ENCODE measurements around the gene TRRAP. TPM values are rescaled to one million over a fixed set of nuclear protein-coding genes. Genes with fewer than 3 reads are reported as not detected.

The TRRAP gene
- total RNA-seq, 6 donors from 2014 or later: 29.1 to 53.4 (median 37.5) TPM

GRCh38 chr7:98944386-98944785 is 66.1 kb downstream of the TRRAP start:
- Histone ChIP-seq H3K9me3 (no peaks in the 10 kb centered on the region), H3K36me3 (peaks cover 41 to 95% (median 78%) of the 10 kb centered on the region in 4 donors), H3K4me3 (no peak overlapping the region), H3K27ac (no peak overlapping the region), H3K27me3 (no peaks in the 10 kb centered on the region), H3K4me1 (no peaks in the 10 kb centered on the region)
- no peak for ATAC-seq (ENCODE audit: low FRiP score in 2 of 2)
- no peak for DNase-seq
- TF ChIP-seq EP300 (IDR thresholded peaks at IDR 0.05) (no peak), POLR2A (IDR thresholded peaks at IDR 0.05) (no peak), POLR2AphosphoS5 (IDR thresholded peaks at IDR 0.05) (no peak), CTCF (IDR thresholded peaks at IDR 0.05) (no peak)
- 93 to 95% methylated on average over 4 of the region's 4 CpGs for WGBS, 2 donors

DNA sequence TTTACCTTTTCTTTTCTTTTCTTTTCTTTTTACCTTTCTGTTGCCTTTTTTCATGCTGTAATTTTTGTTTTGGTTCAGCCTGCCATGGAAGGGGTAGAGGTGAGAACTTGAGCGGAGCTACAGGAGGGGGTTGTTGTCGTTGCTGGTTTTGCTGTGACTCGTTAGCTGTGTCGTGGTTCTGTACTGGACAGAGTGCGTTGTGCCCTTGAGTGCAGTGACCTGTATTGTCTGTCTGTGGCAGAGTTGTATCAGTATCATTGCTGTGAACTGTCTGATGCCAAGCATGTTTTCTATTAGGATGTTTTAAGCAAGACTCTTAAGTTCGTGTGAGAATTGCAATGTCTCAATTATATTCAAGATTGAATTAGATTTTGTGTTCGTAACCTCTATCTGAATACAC is 67.5 kb downstream of the TRRAP start:
- no peak for ATAC-seq (ENCODE audit: low FRiP score in 2 of 2)
- 77 to 93% methylated on average over 7 of the region's 7 CpGs for WGBS, 2 donors
- H3K4me1 ChIP-seq: no peaks in the 10 kb centered on the region
- no peak overlapping the region for H3K27ac ChIP-seq
- no peaks in the 10 kb centered on the region for H3K27me3 ChIP-seq
- TF ChIP-seq POLR2AphosphoS5 (IDR thresholded peaks at IDR 0.05): no peak
- no peak for TF ChIP-seq CTCF (IDR thresholded peaks at IDR 0.05)
- TF ChIP-seq POLR2A (IDR thresholded peaks at IDR 0.05): no peak
- TF ChIP-seq EP300 (IDR thresholded peaks at IDR 0.05): no peak
- no peaks in the 10 kb centered on the region for H3K9me3 ChIP-seq
- no peak overlapping the region for H3K4me3 ChIP-seq
- H3K36me3 ChIP-seq: peaks cover 52 to 95% (median 79%) of the 10 kb centered on the region in 4 donors
- no peak for DNase-seq

DNA sequence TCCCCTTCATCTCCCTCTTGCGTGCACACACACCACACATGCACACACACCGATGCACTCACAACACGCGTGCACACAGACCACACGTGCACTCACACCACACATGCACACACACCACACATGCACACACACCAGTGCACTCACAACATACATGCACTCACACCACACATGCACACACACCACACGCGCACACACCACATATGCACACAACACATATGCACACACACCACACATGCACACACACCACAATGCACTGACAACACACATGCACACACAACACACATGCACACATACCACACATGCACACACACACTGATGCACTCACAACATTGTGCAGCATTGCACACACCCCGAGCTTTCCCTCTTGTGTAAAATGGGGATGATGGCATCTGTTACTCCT is 68.1 kb downstream of the TRRAP start:
- 87 to 91% methylated on average over 8 of the region's 8 CpGs for WGBS, 2 donors
- DNase-seq (no peak), ATAC-seq (ENCODE audit: low FRiP score in 2 of 2) (no peak)
- H3K4me1 ChIP-seq: no peaks in the 10 kb centered on the region
- no peak for TF ChIP-seq CTCF (IDR thresholded peaks at IDR 0.05)
- TF ChIP-seq POLR2A (IDR thresholded peaks at IDR 0.05): no peak
- TF ChIP-seq POLR2AphosphoS5 (IDR thresholded peaks at IDR 0.05): no peak
- no peak for TF ChIP-seq EP300 (IDR thresholded peaks at IDR 0.05)
- H3K27me3 ChIP-seq: no peaks in the 10 kb centered on the region
- H3K27ac ChIP-seq: no peak overlapping the region
- H3K9me3 ChIP-seq: no peaks in the 10 kb centered on the region
- no peak overlapping the region for H3K4me3 ChIP-seq
- H3K36me3 ChIP-seq: peaks cover 51 to 95% (median 80%) of the 10 kb centered on the region in 4 donors

DNA sequence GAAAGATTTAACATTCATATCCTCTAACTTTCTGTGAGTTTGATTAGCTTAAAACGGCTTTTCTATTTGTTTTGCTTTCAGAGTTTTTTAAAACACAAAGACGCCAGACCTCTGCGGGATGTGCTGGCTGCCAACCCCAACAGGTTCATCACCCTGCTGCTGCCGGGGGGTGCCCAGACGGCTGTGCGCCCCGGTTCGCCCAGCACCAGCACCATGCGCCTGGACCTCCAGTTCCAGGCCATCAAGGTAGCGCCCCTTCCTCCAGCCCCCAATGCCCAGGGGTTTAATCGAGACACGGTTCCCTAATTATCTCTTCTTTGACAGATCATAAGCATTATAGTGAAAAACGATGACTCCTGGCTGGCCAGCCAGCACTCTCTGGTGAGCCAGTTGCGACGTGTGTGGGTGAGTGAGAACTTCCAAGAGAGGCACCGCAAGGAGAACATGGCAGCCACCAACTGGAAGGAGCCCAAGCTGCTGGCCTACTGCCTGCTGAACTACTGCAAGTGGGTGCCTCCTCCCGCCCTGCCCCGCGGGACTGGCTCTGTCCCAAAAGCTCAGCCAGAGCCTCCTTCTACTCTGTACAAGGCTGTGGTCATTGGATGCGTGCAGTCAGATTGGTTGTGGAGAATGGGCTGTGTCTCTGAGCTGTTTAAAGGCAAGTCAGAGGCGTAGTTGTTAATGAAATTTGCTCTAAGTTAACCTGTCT is 71.2 kb downstream of the TRRAP start:
- DNase-seq (no peak), ATAC-seq (ENCODE audit: low FRiP score in 2 of 2) (no peak)
- H3K36me3 ChIP-seq: peaks cover 48 to 95% (median 83%) of the 10 kb centered on the region in 4 donors
- H3K4me3 ChIP-seq: no peak overlapping the region
- 94 to 97% methylated on average over 20 to 21 of the region's 21 CpGs for WGBS, 2 donors
- H3K27ac ChIP-seq: no peak overlapping the region
- TF ChIP-seq POLR2AphosphoS5 (IDR thresholded peaks at IDR 0.05): no peak
- no peak for TF ChIP-seq CTCF (IDR thresholded peaks at IDR 0.05)
- TF ChIP-seq POLR2A (IDR thresholded peaks at IDR 0.05): no peak
- TF ChIP-seq EP300 (IDR thresholded peaks at IDR 0.05): no peak
- no peaks in the 10 kb centered on the region for H3K27me3 ChIP-seq
- H3K4me1 ChIP-seq: no peaks in the 10 kb centered on the region
- H3K9me3 ChIP-seq: no peaks in the 10 kb centered on the region

GRCh38 chr7:98955992-98956391 is 77.7 kb downstream of the TRRAP start:
- no peak for ATAC-seq (ENCODE audit: low FRiP score in 2 of 2)
- Histone ChIP-seq H3K27me3 (no peaks in the 10 kb centered on the region), H3K27ac (no peak overlapping the region), H3K36me3 (peaks cover 66 to 100% (median 91%) of the 10 kb centered on the region in 4 donors), H3K9me3 (no peaks in the 10 kb centered on the region), H3K4me3 (no peak overlapping the region), H3K4me1 (no peaks in the 10 kb centered on the region)
- DNase-seq: no peak
- WGBS, 2 donors: 97 to 100% methylated on average over 6 to 19 of the region's 19 CpGs
- TF ChIP-seq CTCF (IDR thresholded peaks at IDR 0.05): no peak
- TF ChIP-seq POLR2A (IDR thresholded peaks at IDR 0.05): no peak
- no peak for TF ChIP-seq EP300 (IDR thresholded peaks at IDR 0.05)
- TF ChIP-seq POLR2AphosphoS5 (IDR thresholded peaks at IDR 0.05): no peak

Data from upper lobe of left lung (tissue), 6 donors.